HG03342 (cell line): ENCODE results near the gene CAPNS2.
"Not testable (repeated sequence)": the region's sequence is repeated elsewhere in the genome, so short reads cannot be mapped to it uniquely, and the experiment has no call there.

ENCODE experiments used
- ATAC-seq: cut with Tn5 transposase; IDR thresholded peaks from one replicate; pipeline ENCODE4 v1.9.1; 2021; ENCODE audit warnings: mild to moderate bottlenecking, moderate library complexity; ENCODE audit not compliant: unreplicated experiment

Gene CAPNS2

GRCh38 chr16:55567382-55567781 is 898 bp downstream of the CAPNS2 start:
- no peak for ATAC-seq

- no peak for ATAC-seq
These were observed 1.7 kb downstream of the CAPNS2 start for GRCh38 chr16:55568207-55568606.

GRCh38 chr16:55569025-55569424 is 2.5 kb downstream of the CAPNS2 start:
- no peak for ATAC-seq

DNA sequence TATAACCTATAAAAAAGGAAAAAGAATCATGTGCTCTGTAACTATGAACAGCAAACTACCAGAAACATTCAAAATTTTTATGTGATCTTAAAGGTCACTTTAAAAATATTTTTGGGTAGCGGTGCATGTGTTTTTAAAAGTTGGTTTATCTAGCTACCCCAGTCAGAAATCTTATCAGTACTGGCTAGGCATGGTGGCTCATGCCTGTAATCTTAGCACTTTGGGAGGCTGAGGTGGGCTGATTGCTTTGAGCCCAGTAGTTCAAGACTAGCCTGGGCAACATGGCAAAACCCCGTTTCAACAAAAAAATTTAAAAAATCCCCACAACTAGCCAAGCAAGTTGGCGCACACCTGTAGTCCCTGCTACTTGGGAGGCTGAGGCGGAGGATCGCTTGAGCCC is 3.7 kb downstream of the CAPNS2 start:
- no peak for ATAC-seq

DNA sequence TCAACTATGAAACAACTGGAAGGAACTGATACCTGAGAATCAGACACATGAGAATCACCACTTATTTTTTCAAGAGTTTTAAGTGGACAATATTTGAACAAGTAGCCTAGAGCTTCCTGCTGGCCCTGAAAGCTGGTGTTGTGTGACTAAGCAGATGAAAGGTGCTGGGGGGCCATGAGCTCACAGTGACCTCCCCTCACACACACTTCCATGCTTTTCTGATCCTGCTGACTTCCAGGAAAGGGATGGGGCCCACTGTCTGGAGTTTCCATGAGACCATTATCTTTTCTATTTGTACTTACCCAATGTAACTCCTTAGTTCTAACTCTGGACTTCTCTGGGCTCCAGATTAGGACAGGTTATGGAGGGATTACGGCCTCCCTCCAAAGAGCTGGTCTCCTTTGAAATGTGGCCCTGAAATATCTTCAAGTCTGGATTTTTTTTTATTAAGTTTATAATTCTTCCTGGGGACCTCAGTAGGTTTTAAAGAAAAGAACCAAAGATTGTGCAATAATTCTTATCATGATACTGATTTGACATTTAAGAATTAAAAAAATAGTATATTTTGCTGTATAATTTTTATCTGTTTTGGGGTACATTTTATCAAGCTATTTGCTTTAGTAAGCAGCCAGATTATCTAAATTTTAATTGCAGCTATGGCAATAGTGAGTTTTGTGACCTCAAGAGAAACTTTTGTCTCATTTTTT is 4.9 kb downstream of the CAPNS2 start:
- no peak for ATAC-seq

DNA sequence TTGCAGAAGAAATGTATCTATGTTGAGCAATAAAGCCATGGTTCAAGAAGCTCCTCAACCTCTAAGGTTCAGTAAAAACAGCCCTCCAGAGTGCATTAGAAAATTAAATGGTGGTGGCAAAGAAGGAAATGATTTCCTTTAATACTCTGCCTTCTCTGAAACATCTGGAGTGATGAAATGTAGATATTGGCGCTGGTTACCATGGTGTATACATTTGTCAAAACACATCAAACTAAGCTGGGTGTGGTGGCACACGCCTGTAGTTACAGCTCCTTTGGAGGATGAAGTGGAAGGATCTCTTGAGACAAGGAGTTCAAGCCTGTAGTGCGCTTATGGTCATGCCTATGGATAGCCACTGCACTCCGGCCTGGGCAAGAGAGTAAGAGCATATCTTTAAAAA is 6.0 kb downstream of the CAPNS2 start:
- ATAC-seq, result no peak

DNA sequence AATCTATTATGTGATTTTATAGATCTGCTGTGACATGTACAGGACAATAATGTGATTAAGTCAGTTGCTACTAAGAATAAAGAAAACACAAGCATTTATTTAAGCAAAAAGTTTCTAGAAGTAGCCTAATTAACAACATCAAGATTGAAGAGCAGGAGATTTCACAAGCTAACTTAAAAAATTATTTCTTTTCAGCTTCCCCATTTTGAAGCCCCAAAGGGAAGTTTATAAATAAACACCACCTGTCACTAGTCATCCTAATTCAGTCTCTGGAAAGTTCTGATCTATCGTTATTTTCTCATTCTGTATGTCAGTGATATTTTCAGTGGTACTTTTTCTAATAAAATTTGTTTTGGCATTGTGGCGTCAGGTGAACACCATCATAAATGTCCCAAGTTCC is 8.3 kb downstream of the CAPNS2 start:
- ATAC-seq, result no peak

- ATAC-seq, result no peak
These were observed 9.0 kb downstream of the CAPNS2 start for GRCh38 chr16:55575496-55575895.

DNA sequence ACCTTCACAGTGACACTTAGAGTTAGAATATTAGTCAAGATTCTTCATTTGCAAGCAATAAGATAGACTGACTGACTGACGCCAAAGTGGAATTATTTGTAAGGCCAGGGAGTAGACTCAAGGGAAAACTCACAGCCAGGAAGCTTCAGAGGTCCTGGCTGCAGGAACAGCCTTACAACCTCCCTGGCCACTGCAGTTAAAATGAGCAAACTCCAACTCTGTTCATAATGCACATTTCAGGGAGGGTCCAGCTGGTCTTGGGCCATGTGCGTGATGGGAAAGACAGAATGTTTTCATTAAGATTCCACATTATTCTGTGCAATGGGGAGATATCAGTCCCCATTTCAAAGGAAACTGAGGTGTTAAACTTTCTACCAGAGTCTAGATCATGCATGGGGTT is 9.9 kb downstream of the CAPNS2 start:
- no peak for ATAC-seq

DNA sequence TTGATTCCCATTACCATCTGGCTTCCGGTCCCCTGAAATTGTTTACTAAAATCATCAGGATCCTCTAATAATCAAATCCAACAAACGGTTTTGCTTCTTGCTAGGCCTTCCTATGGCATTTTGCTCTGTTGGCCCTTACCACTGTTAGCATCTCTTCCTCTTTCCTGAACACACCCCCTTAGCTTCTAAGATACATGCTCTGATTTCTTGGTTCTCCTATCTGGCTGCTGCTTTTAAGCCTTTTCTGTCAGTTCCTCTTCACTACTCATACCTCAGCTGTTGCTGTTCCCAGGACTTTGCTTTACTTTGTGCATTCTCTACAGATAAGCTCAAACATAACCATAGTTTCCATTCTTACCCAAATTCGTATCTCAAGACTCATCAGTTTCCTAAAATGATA is 11.4 kb downstream of the CAPNS2 start:
- no peak for ATAC-seq

DNA sequence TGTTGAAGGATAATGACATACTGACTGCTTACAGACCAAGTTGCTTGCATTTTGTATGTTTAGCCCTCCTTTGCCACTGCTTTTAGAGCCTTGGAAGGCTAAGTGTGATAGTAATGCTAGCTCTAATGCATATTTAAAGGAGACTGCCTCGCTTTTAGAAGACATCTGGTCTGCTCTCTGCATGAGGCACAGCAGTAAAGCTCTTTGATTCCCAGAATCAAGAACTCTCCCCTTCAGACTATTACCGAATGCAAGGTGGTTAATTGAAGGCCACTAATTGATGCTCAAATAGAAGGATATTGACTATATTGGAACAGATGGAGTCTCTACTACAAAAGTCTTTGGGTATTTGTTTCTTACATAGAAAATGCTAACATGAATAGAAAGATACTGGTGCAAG is 19.1 kb downstream of the CAPNS2 start:
- ATAC-seq, result no peak

DNA sequence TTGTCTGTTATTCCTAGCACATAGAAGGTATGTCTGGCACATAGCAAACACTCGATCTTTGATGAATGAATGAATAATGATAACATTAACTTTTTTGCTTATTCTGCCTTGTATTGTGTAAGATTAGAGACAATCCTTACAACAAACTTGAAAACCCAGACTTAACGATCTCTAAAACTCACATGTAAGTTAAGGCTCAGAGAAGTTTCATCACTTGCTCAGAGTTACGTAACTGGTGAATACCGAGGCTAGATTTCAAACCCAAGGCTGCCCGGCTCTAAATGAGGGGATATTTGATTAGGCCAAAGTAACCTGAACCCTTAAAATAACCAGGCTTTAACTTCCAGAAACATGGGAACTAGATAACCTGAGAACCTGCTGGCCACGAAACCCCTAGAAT is 22.3 kb downstream of the CAPNS2 start:
- no peak for ATAC-seq

GRCh38 chr16:55592306-55592705 is 25.8 kb downstream of the CAPNS2 start:
- ATAC-seq, result no peak

- no peak for ATAC-seq
These were observed 31.4 kb downstream of the CAPNS2 start for GRCh38 chr16:55597928-55598327.

GRCh38 chr16:55605754-55606336 is 39.4 kb downstream of the CAPNS2 start:
- no peak for ATAC-seq

- ATAC-seq, result no peak
These were observed 47.3 kb downstream of the CAPNS2 start for GRCh38 chr16:55613613-55614335.

- ATAC-seq, result no peak
These were observed 48.6 kb downstream of the CAPNS2 start for GRCh38 chr16:55615071-55615470.

- not testable (repeated sequence) for ATAC-seq
These were observed 49.2 kb downstream of the CAPNS2 start for GRCh38 chr16:55615670-55616069.
